ENCODE measurements around the gene EPG5. TPM values are rescaled to one million over a fixed set of nuclear protein-coding genes. Genes with fewer than 3 reads are reported as not detected.

EPG5 gene
- total RNA-seq, 1 donor from 2014 or later: 34.0 TPM

GRCh38 chr18:45861926-45862325, 105.2 kb downstream of the EPG5 start:
- H3K27me3 ChIP-seq: no peaks in the 10 kb centered on the region
- peaks cover 5% of the 10 kb centered on the region for H3K36me3 ChIP-seq
- no peak overlapping the region for H3K9ac ChIP-seq
- Mint-ChIP-seq H3K27me3 (ENCODE audit: insufficient read depth, low read depth) (no peaks in the 10 kb centered on the region), H3K9me3 (no peaks in the 10 kb centered on the region), H3K4me1 (no peaks in the 10 kb centered on the region), H3K27ac (no peak overlapping the region), H3K36me3 (peaks cover 53% of the 10 kb centered on the region), H3K4me3 (no peak overlapping the region)
- no peak for DNase-seq (ENCODE audit: low spot score)
- H2AFZ ChIP-seq (replicated peaks): no peak overlapping the region
- no peak for TF ChIP-seq EZH2 (IDR thresholded peaks at IDR 0.05)
- TF ChIP-seq EZH2phosphoT487 (IDR thresholded peaks at IDR 0.05): no peak
- TF ChIP-seq, protein P1, sequence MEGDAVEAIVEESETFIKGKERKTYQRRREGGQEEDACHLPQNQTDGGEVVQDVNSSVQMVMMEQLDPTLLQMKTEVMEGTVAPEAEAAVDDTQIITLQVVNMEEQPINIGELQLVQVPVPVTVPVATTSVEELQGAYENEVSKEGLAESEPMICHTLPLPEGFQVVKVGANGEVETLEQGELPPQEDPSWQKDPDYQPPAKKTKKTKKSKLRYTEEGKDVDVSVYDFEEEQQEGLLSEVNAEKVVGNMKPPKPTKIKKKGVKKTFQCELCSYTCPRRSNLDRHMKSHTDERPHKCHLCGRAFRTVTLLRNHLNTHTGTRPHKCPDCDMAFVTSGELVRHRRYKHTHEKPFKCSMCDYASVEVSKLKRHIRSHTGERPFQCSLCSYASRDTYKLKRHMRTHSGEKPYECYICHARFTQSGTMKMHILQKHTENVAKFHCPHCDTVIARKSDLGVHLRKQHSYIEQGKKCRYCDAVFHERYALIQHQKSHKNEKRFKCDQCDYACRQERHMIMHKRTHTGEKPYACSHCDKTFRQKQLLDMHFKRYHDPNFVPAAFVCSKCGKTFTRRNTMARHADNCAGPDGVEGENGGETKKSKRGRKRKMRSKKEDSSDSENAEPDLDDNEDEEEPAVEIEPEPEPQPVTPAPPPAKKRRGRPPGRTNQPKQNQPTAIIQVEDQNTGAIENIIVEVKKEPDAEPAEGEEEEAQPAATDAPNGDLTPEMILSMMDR (IDR thresholded peaks at IDR 0.05): no peak
- no peak overlapping the region for H3K4me3 ChIP-seq
- H3K79me2 ChIP-seq (ENCODE audit: low read depth): no peaks in the 10 kb centered on the region
- no peaks in the 10 kb centered on the region for H3K4me1 ChIP-seq
- no peaks in the 10 kb centered on the region for H4K20me1 ChIP-seq (ENCODE audit: low read depth)
- no peaks in the 10 kb centered on the region for H3K9me3 ChIP-seq (ENCODE audit: low read depth)
- H3F3A ChIP-seq (ENCODE audit: low read depth): no peaks in the 10 kb centered on the region
- no peak overlapping the region for H3K27ac ChIP-seq
- no peak overlapping the region for H3K4me2 ChIP-seq

GRCh38 chr18:45860971-45861370, 106.2 kb downstream of the EPG5 start:
- Histone ChIP-seq H3K27me3 (no peaks in the 10 kb centered on the region), H3K36me3 (peaks cover 5% of the 10 kb centered on the region), H3K4me3 (no peak overlapping the region), H2AFZ (replicated peaks) (no peak overlapping the region), H3K4me2 (no peak overlapping the region), H3F3A (ENCODE audit: low read depth) (no peaks in the 10 kb centered on the region), H3K9ac (no peak overlapping the region), H4K20me1 (ENCODE audit: low read depth) (no peaks in the 10 kb centered on the region), H3K4me1 (no peaks in the 10 kb centered on the region), H3K9me3 (ENCODE audit: low read depth) (no peaks in the 10 kb centered on the region), H3K27ac (no peak overlapping the region), H3K79me2 (ENCODE audit: low read depth) (no peaks in the 10 kb centered on the region)
- Mint-ChIP-seq H3K4me3 (no peak overlapping the region), H3K27ac (no peak overlapping the region), H3K27me3 (ENCODE audit: insufficient read depth, low read depth) (no peaks in the 10 kb centered on the region), H3K36me3 (peaks cover 53% of the 10 kb centered on the region), H3K9me3 (no peaks in the 10 kb centered on the region), H3K4me1 (no peaks in the 10 kb centered on the region)
- no peak for TF ChIP-seq EZH2phosphoT487 (IDR thresholded peaks at IDR 0.05)
- no peak for TF ChIP-seq EZH2 (IDR thresholded peaks at IDR 0.05)
- TF ChIP-seq, protein P1 (IDR thresholded peaks at IDR 0.05): no peak
- no peak for DNase-seq (ENCODE audit: low spot score)

DNA sequence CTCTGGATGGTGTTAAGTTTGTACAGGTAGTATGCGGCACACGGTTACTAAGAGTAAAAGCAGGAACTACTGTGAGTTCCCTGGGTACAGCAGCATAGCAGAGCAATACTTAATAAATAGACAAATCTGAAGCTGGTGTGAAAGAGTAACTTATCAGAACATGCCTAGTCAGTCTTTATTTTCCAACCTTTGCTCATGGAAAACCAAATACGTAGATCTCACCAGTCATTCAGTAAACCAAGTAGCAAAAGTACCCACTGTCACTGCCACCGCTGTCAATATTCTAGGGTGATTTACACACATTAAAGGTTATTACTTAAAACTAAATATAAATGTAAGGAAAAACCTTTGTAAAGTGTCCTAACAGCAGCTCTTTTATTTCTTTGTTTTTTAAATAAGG, 106.6 kb downstream of the EPG5 start:
- no peaks in the 10 kb centered on the region for H3K9me3 ChIP-seq (ENCODE audit: low read depth)
- TF ChIP-seq, protein P1 (IDR thresholded peaks at IDR 0.05): no peak
- TF ChIP-seq EZH2phosphoT487 (IDR thresholded peaks at IDR 0.05): no peak
- TF ChIP-seq EZH2 (IDR thresholded peaks at IDR 0.05): no peak
- H3K27me3 ChIP-seq: no peaks in the 10 kb centered on the region
- no peak overlapping the region for H3K4me2 ChIP-seq
- Mint-ChIP-seq H3K9me3 (no peaks in the 10 kb centered on the region), H3K4me3 (no peak overlapping the region), H3K27ac (no peak overlapping the region), H3K27me3 (ENCODE audit: insufficient read depth, low read depth) (no peaks in the 10 kb centered on the region), H3K36me3 (peaks cover 53% of the 10 kb centered on the region), H3K4me1 (no peaks in the 10 kb centered on the region)
- H3K4me3 ChIP-seq: no peak overlapping the region
- no peak overlapping the region for H3K27ac ChIP-seq
- no peak overlapping the region for H3K9ac ChIP-seq
- H3K4me1 ChIP-seq: no peaks in the 10 kb centered on the region
- no peaks in the 10 kb centered on the region for H3K79me2 ChIP-seq (ENCODE audit: low read depth)
- peaks cover 5% of the 10 kb centered on the region for H3K36me3 ChIP-seq
- H2AFZ ChIP-seq (replicated peaks): no peak overlapping the region
- no peak for DNase-seq (ENCODE audit: low spot score)
- no peaks in the 10 kb centered on the region for H3F3A ChIP-seq (ENCODE audit: low read depth)
- H4K20me1 ChIP-seq (ENCODE audit: low read depth): no peaks in the 10 kb centered on the region

All from neural progenitor cell (in vitro differentiated cells).